ENCODE data around the gene FHL2. TPM values are rescaled to one million over a fixed set of nuclear protein-coding genes. Genes with fewer than 3 reads are reported as not detected.

The FHL2 gene
- total and polyA plus RNA-seq, 2 donors (not counting 1 experiment from before 2014, with no cell fraction given): not detected

- Histone ChIP-seq H3K4me3 (ENCODE audit: control extremely low read depth in 1 of 5, extremely low read depth in 1 of 5, insufficient read depth in 1 of 5, low read depth in 2 of 5, low read length in 4 of 5) (no peak overlapping the region), H2AFZ (ENCODE audit: insufficient read depth, low read depth, low read length, poor library complexity, severe bottlenecking) (no peak overlapping the region), H3K4me2 (replicated peaks; ENCODE audit: low read depth, low read length, poor library complexity, severe bottlenecking) (no peak overlapping the region), H3K27ac (ENCODE audit: low read length in 2 of 2) (no peak overlapping the region), H3K79me2 (ENCODE audit: control insufficient read depth, insufficient read depth, low read length) (peaks cover 31% of the 10 kb centered on the region), H3K9me3 (ENCODE audit: control extremely low read depth in 1 of 3, control insufficient read depth in 2 of 3, insufficient read depth in 1 of 3, low read length in 2 of 3) (no peaks in the 10 kb centered on the region), H3K36me3 (replicated peaks in 1 of 2; ENCODE audit: control extremely low read depth in 1 of 2, control insufficient read depth in 1 of 2, extremely low read depth in 1 of 2, insufficient read depth in 2 of 2, low read length in 1 of 2) (peaks cover 0 to 38% of the 10 kb centered on the region in 2 experiments), H3K4me1 (ENCODE audit: control insufficient read depth in 2 of 2, insufficient read depth in 2 of 2, low read length in 2 of 2) (peaks cover 17 to 21% of the 10 kb centered on the region in 2 donors), H3K9ac (ENCODE audit: low read length) (no peak overlapping the region), H3K27me3 (replicated peaks in 1 of 4; ENCODE audit: control extremely low read depth in 1 of 4, control insufficient read depth in 3 of 4, insufficient read depth in 4 of 4, low read length in 3 of 4) (no peaks in the 10 kb centered on the region), H4K20me1 (ENCODE audit: control insufficient read depth, insufficient read depth, low read length, poor library complexity, severe bottlenecking) (no peaks in the 10 kb centered on the region)
- WGBS (ENCODE audit: insufficient coverage): no CpG with 5 or more reads among the region's 4 CpGs
- no peak overlapping the region for H3K27ac Mint-ChIP-seq
- H3K4me3 Mint-ChIP-seq: peak overlapping the region; percentile 71
- peaks cover 27% of the 10 kb centered on the region for H3K4me1 Mint-ChIP-seq
- CTCF ChIA-PET: interaction anchor here (0.6 kb wide), 1 partner anchor 109 kb away, joined by 5 read pairs; no protein-coding TSS in a partner anchor
- no peak for DNase-seq
- POLR2A ChIA-PET: no interaction called here
- no peak for ATAC-seq (ENCODE audit: low read depth)
- H3K27me3 Mint-ChIP-seq: no peaks in the 10 kb centered on the region
- no peaks in the 10 kb centered on the region for H3K9me3 Mint-ChIP-seq (ENCODE audit: insufficient read depth)
- no peak for TF ChIP-seq CTCF (IDR thresholded peaks at IDR 0.05)
- no peak for TF ChIP-seq EZH2 (IDR thresholded peaks at IDR 0.05; ENCODE audit: borderline replicate concordance, insufficient read depth, low read depth, low read length, poor library complexity, severe bottlenecking)
- intact Hi-C loops (cut with micrococcal nuclease): loop anchor here (10.0 kb wide), 1 partner anchor 405 kb away; the partner anchor contains the start of gene NCK2
These were observed 59.4 kb downstream of the FHL2 start for GRCh38 chr2:105339414-105339813.

DNA sequence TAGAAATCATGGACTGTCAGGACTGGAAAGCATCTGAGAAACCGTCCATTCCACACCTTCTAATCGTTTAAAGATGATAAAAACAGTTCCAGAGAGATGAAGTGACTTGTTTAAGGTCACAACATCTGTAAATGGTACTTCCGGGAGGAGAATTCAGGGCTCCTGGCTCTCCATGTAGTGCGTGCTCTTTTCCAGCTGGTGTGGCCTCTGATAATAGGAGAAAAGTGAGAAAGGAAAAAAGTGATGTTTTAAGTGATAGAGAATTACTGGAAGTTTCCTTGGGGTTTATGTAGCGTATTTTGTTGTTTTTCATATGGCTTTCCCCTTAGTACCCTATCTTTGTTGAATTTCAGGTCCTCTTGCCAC lies 60.8 kb downstream of the FHL2 start:
- DNase-seq (no peak), ATAC-seq (ENCODE audit: low read depth) (no peak)
- H3K9ac ChIP-seq (ENCODE audit: low read length): peak overlapping the region; percentile 90
- CTCF ChIA-PET: no interaction called here
- WGBS (ENCODE audit: insufficient coverage): 20% methylated on average over 3 of the region's 5 CpGs
- H3K4me1 Mint-ChIP-seq: peaks cover 27% of the 10 kb centered on the region
- H4K20me1 ChIP-seq (ENCODE audit: control insufficient read depth, insufficient read depth, low read length, poor library complexity, severe bottlenecking): no peaks in the 10 kb centered on the region
- no peaks in the 10 kb centered on the region for H3K9me3 Mint-ChIP-seq (ENCODE audit: insufficient read depth)
- H3K9me3 ChIP-seq (ENCODE audit: control extremely low read depth in 1 of 3, control insufficient read depth in 2 of 3, insufficient read depth in 1 of 3, low read length in 2 of 3): no peaks in the 10 kb centered on the region
- peaks cover 0 to 26% of the 10 kb centered on the region in 2 experiments for H3K36me3 ChIP-seq (replicated peaks in 1 of 2; ENCODE audit: control extremely low read depth in 1 of 2, control insufficient read depth in 1 of 2, extremely low read depth in 1 of 2, insufficient read depth in 2 of 2, low read length in 1 of 2)
- H2AFZ ChIP-seq (ENCODE audit: insufficient read depth, low read depth, low read length, poor library complexity, severe bottlenecking): peak overlapping the region; percentile 97
- H3K27me3 Mint-ChIP-seq: no peaks in the 10 kb centered on the region
- peak overlapping the region; percentile 74 for H3K4me2 ChIP-seq (replicated peaks; ENCODE audit: low read depth, low read length, poor library complexity, severe bottlenecking)
- H3K79me2 ChIP-seq (ENCODE audit: control insufficient read depth, insufficient read depth, low read length): peaks cover 31% of the 10 kb centered on the region
- peak overlapping the region; percentile 84 to 95 (median 86) for H3K4me3 ChIP-seq (ENCODE audit: control extremely low read depth in 1 of 5, extremely low read depth in 1 of 5, insufficient read depth in 1 of 5, low read depth in 2 of 5, low read length in 4 of 5)
- no peaks in the 10 kb centered on the region for H3K27me3 ChIP-seq (replicated peaks in 1 of 4; ENCODE audit: control extremely low read depth in 1 of 4, control insufficient read depth in 3 of 4, insufficient read depth in 4 of 4, low read length in 3 of 4)
- H3K4me3 Mint-ChIP-seq: peak overlapping the region; percentile 100
- POLR2A ChIA-PET: interaction anchor here (1.3 kb wide), 1 partner anchor 9 kb away, joined by 6 read pairs; no protein-coding TSS in a partner anchor
- peaks cover 17 to 21% of the 10 kb centered on the region in 2 donors for H3K4me1 ChIP-seq (ENCODE audit: control insufficient read depth in 2 of 2, insufficient read depth in 2 of 2, low read length in 2 of 2)
- intact Hi-C loops (cut with micrococcal nuclease): loop anchor here (10.0 kb wide), 1 partner anchor 407 kb away; the partner anchor contains the start of gene NCK2
- H3K27ac Mint-ChIP-seq: peak overlapping the region; percentile 89
- H3K27ac ChIP-seq (ENCODE audit: low read length in 2 of 2): peak overlapping the region; percentile 92 to 98
- TF ChIP-seq CTCF (IDR thresholded peaks at IDR 0.05) (no peak), EZH2 (IDR thresholded peaks at IDR 0.05; ENCODE audit: borderline replicate concordance, insufficient read depth, low read depth, low read length, poor library complexity, severe bottlenecking) (no peak)

All from B cell (primary cell).